Right kidney (tissue), 9 donors: ENCODE measurements around the gene CAMSAP3.

Source experiments
- DNase-seq: peaks from one replicate; pipeline ENCODE4 v3.0.0-alpha.2; 2016
- long read RNA-seq, 8 donors: transcript quantifications; one replicate each; lab custom pipeline, GENCODE V29; 2026

The CAMSAP3 gene
- long read RNA-seq, donor 1 = 0 reads
- long read RNA-seq, donor 2, partial matches to known transcripts = 39 of 48 reads
- long read RNA-seq, donor 2, other reads (novel, unspliced or antisense) = 9 of 48 reads
- long read RNA-seq, donor 3, partial matches to known transcripts = 0 of 1 reads
- long read RNA-seq, donor 3, other reads (novel, unspliced or antisense) = 0 of 1 reads
- long read RNA-seq, donor 4 = 0 reads
- long read RNA-seq, donor 5, partial matches to known transcripts = 0 of 2 reads
- long read RNA-seq, donor 5, other reads (novel, unspliced or antisense) = 0 of 2 reads
- long read RNA-seq, donor 6, partial matches to known transcripts = 53 of 61 reads
- long read RNA-seq, donor 6, other reads (novel, unspliced or antisense) = 7 of 61 reads
- long read RNA-seq, donor 7 = 0 reads
- long read RNA-seq, donor 8, partial matches to known transcripts = 30 of 41 reads
- long read RNA-seq, donor 8, other reads (novel, unspliced or antisense) = 8 of 41 reads

GRCh38 chr19:7595466-7596133, at the start of gene CAMSAP3:
TSS of gene CAMSAP3 (plus strand) at chr19:7595863. CDS start at chr19:7596003, 140 bp downstream.
- DNase-seq = peak; percentile 60

DNA sequence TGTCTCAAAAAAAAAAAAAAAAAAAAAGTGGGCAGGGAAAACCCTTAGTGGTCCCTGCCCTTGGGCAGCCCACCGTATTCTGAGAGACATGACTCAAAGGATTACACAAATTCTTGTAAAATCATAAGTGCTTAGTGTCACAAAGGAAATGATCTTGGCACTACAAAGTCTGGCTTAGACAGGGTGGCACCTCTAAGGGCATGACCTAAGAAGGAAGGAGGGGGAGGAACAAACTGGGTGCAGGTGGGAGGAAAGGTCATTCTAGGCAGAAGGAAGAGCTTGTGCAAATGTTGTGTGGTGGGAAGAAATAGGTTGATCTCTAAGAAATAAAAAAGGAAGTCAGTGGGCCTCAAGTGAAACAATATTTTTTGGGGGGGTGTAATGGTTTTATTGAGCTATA, 49.8 kb upstream of the CAMSAP3 start:
- no peak for DNase-seq

- DNase-seq = no peak
These were observed 48.5 kb upstream of the CAMSAP3 start for GRCh38 chr19:7547159-7547558.

GRCh38 chr19:7549429-7550148, 46.1 kb upstream of the CAMSAP3 start:
- no peak for DNase-seq

- peak; percentile 7 for DNase-seq
These were observed 45.4 kb upstream of the CAMSAP3 start for GRCh38 chr19:7550169-7550770.

DNA sequence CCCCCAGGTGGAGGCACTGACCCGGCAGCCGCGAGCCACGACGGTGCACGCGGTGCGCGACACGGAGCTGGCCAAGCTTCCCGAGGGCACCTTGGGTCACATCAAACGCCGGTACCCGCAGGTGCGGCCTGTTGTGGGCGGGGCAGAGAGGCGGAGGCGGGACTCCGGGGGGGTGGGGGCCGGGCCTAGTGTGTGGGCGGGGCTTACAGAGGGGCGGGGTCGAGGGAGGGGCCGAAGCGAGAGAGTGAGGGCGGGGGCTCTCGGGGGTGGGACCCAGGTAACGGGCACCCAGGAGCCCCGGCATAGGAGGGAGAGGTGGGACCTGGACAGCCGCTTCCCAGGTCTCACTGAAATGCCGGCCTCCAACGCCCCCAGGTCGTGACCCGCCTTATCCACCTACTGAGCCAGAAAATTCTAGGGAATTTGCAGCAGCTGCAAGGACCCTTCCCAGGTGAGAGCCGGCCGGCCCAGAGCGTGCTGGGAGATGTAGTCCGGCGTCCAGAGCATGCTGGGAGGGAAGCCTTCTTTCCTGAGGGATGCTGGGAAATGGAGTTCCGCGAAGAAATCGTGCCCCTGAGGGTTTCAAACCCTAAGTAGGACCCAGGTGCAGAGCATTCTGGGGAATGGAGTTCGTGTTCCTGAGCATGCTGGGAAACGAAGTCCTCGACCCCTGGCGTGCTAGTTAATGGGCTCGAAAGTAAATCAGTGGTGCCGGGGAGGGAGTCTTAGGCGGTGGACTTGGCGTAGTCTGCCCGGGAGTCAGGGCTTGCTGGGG, 44.5 kb upstream of the CAMSAP3 start:
- peak; percentile 78 for DNase-seq

GRCh38 chr19:7552781-7553180, 42.9 kb upstream of the CAMSAP3 start:
- no peak for DNase-seq

DNA sequence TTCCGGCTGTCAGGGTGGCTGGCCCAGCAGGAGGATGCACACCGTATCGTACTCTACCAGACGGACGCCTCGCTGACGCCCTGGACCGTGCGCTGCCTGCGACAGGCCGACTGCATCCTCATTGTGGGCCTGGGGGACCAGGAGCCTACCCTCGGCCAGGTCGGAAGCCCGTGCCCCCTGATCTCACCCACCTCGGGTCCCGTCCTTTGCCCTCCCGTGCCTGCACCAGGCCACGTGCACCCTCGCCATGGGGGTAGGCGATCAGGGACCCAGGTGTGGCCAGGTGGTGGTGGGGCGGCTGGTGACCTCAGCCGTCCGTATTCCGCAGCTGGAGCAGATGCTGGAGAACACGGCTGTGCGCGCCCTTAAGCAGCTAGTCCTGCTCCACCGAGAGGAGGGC, 41.1 kb upstream of the CAMSAP3 start:
- DNase-seq = no peak

- DNase-seq = peak; percentile 20
These were observed 40.4 kb upstream of the CAMSAP3 start for GRCh38 chr19:7554990-7555864.

DNA sequence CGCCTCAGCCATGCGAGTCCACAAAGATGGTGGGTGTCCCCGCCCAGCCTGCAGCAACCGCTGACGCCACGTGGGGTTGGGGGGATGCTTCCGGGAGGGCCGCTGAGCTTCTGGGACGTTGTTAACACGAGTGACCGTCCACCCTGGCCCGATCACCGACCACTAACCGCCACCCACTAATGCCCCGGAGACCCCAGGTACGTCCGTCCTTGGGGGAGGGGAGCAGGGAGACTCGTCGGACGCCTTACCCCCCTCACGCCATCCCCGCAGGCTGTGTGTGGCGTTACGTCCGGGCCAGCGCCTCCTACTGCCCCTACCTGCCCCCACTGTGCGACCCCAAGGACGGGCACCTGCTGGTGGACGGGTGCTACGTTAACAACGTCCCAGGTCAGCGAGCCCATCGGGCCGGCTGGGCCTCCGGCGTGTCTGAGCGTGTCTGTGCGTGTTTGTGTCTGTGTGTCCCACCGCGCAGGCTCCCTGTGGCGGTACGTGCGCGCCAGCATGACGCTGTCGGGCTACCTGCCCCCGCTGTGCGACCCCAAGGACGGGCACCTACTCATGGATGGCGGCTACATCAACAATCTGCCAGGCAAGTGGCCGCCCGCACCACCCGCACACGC, 38.9 kb upstream of the CAMSAP3 start:
- DNase-seq = no peak

DNA sequence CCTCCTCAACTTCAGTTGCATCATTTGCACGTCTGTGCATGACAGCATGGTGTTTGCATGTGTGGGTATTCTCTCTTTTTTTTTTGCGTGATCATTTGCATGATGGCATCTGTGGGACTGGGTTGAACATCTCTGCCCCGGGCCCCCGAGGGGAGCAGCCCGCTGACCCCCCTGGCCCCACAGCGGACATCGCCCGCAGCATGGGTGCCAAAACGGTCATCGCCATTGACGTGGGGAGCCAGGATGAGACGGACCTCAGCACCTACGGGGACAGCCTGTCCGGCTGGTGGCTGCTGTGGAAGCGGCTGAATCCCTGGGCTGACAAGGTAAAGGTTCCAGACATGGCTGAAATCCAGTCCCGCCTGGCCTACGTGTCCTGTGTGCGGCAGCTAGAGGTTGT, 37.0 kb upstream of the CAMSAP3 start:
- no peak for DNase-seq

DNA sequence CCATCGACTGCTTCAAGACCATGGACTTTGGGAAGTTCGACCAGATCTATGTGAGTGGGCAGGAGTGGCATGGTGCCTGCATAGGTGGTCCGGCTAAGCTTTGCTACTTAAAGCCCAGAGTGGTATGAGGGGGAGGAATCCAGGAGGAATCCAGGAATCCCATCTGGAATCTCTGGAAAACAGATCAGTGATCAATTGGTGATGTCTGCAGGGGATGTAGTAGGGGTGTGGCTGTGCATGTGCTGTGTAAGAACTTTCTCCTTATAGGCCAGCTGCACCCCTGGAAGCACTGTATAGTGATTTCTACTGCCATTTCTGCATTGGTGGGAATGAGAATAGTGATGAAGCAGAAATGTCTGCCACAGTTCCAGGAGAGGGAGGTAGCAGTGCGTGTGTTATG, 36.6 kb upstream of the CAMSAP3 start:
- no peak for DNase-seq

DNA sequence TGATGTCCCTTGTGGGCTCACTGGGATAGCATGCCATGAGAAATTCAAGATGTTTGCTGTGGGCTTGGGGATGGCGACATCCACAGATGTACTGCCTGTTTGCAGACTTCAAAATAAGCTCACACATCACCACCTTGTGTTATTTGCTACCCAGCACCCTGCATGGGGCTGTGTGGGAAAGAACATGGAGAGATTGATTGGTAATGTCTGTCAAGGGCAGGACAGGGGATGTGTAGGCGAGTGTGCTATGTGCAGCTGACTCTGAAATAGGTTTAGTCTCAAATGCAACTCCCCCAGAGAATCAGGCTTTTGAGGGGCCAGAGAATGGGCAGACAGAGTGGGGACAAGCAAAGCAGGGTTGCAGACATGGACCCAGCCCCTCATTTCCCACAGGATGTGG, 35.4 kb upstream of the CAMSAP3 start:
- no peak for DNase-seq

GRCh38 chr19:7561325-7561724, 34.3 kb upstream of the CAMSAP3 start:
- DNase-seq = no peak

GRCh38 chr19:7562646-7563393, 32.8 kb upstream of the CAMSAP3 start:
- no peak for DNase-seq

DNA sequence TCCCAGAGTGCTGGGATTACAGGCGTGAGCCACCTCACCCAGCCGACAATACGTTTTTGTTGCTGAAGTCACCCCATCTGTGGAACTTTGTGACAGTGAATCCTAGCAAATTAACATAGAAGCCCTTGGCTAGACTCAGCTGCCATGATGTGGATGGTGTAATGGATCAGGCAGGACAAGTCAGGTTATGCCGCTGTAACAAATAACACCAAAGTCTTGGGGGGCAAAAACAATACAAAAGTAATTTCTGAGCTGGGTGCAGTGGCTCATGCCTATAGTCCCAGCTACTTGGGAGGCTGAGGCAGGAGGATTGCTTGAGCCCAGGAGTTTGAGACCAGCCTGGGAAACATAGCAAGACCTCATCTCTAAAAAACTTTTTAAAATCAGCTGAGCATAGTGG, 30.8 kb upstream of the CAMSAP3 start:
- no peak for DNase-seq

GRCh38 chr19:7565332-7565731, 30.3 kb upstream of the CAMSAP3 start:
- DNase-seq = no peak

DNA sequence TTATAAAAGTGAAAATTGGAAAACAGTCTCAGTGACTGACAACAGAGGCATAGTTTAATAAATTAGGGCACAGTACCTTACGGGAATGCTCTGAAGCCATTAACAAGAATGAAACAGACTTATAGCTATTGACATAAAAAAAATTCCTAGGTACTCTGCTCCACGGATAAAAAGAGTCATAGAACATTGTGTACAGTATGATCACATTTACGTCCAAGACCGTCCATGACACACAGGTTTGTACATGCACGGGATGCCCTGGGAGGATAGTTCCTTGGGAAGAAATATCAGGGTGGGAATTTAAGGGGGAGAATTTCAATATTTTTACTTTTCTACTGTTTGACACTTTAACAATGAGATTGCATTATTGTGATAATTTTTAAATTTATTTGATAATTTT, 24.9 kb upstream of the CAMSAP3 start:
- DNase-seq = no peak

DNA sequence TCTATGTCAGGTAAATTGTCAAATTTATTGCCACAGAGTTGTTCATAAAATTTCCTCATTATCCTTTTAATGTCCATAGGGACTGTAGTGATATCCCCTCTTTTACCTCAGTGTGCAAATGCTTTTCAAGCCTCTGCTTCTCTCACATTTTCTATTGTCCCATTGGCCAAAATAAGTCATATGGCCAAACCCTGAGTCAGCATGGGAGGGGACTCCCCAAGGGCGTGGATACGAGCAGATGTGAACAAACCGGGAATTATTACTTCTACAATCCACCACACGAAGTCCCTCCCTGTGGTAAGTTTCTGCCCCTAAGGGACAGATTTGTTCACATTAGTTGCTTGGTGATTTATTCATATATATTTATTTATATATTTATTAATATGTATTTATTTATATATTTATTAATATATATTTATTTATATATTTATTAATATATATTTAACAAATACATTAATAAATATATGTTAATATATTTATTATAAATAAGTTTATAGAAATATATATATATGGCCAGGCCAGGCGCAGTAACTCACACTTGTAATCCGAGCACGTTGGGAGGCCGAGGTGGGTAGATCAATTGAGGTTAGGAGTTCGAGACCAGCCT, 20.1 kb upstream of the CAMSAP3 start:
- DNase-seq = no peak
